SKM-1 (cell line): Measurements from ENCODE around the gene PCK2.

Source experiments
- DNase-seq: peaks from one replicate; lab custom pipeline; 2025; ENCODE audit not compliant: unreplicated experiment; lab: John Stamatoyannopoulos, UW

PCK2 gene

GRCh38 chr14:24074625-24075484 lies 19.3 kb upstream of the PCK2 start:
- DNase-seq: no peak

GRCh38 chr14:24075485-24076301 lies 18.4 kb upstream of the PCK2 start:
- no peak for DNase-seq

GRCh38 chr14:24076302-24076601 lies 17.9 kb upstream of the PCK2 start:
- DNase-seq: no peak

GRCh38 chr14:24077086-24077485 lies 17.0 kb upstream of the PCK2 start:
- DNase-seq: no peak

- DNase-seq: no peak
Measured at GRCh38 chr14:24078146-24078545, 16.0 kb upstream of the PCK2 start.

- no peak for DNase-seq
Measured at GRCh38 chr14:24079491-24080141, 14.5 kb upstream of the PCK2 start.

GRCh38 chr14:24080142-24080530 lies 14.0 kb upstream of the PCK2 start:
- no peak for DNase-seq

- DNase-seq: no peak
Measured at GRCh38 chr14:24080888-24081738, 13.0 kb upstream of the PCK2 start.

GRCh38 chr14:24081739-24082211 lies 12.3 kb upstream of the PCK2 start:
- DNase-seq: no peak

- no peak for DNase-seq
Measured at GRCh38 chr14:24082411-24083080, 11.6 kb upstream of the PCK2 start.

GRCh38 chr14:24083462-24083861 lies 10.6 kb upstream of the PCK2 start:
- no peak for DNase-seq

GRCh38 chr14:24084440-24084839 lies 9.7 kb upstream of the PCK2 start:
- DNase-seq: no peak

GRCh38 chr14:24085215-24085614 lies 8.9 kb upstream of the PCK2 start:
- DNase-seq: no peak

- DNase-seq: no peak
Measured at GRCh38 chr14:24086193-24086955, 7.7 kb upstream of the PCK2 start.

GRCh38 chr14:24087004-24087403 lies 7.1 kb upstream of the PCK2 start:
- DNase-seq: no peak

GRCh38 chr14:24088095-24088494 lies 6.0 kb upstream of the PCK2 start:
- no peak for DNase-seq

GRCh38 chr14:24089890-24090289 lies 4.2 kb upstream of the PCK2 start:
- no peak for DNase-seq

- no peak for DNase-seq
Measured at GRCh38 chr14:24092110-24092504, 2.0 kb upstream of the PCK2 start.

GRCh38 chr14:24092505-24093206 lies 1.5 kb upstream of the PCK2 start:
- no peak for DNase-seq
